BE2C (cell line): ENCODE measurements around the gene MRPS10.
"Not testable (repeated sequence)": the region's sequence is repeated elsewhere in the genome, so short reads cannot be mapped to it uniquely, and the experiment has no call there.

Experiments
- DNase-seq: peaks from one replicate; pipeline ENCODE4 v3.0.0-alpha.2; 2020
- H3K27me3 ChIP-seq: fragments of 250-450 bp; sonication (Bioruptor Pico); 2 replicates; pipeline ENCODE4 v1.5.1; 2020; ENCODE audit warnings: mild to moderate bottlenecking
- H3K36me3 ChIP-seq: fragments of 250-450 bp; sonication (Bioruptor Pico); 2 replicates; pipeline ENCODE4 v1.5.1; 2020; ENCODE audit warnings: mild to moderate bottlenecking
- H3K4me1 ChIP-seq: fragments of 250-450 bp; sonication (Bioruptor Pico); 2 replicates; pipeline ENCODE4 v1.5.1; 2020
- H3K4me3 ChIP-seq: 2 replicates; pipeline ENCODE4 v1.5.1; 2011; ENCODE audit warnings: low read depth, low read length
- H3K9me3 ChIP-seq: fragments of 250-450 bp; sonication (Bioruptor Pico); 2 replicates; pipeline ENCODE4 v1.5.1; 2020
- TF ChIP-seq, protein P1 (sequence below): IDR thresholded peaks from 2 replicates; pipeline ENCODE4 v1.5.1; 2012; ENCODE audit warnings: mild to moderate bottlenecking, low read depth, low read length

MRPS10 gene

GRCh38 chr6:42210551-42210950, 7.1 kb downstream of the MRPS10 start:
- H3K27me3 ChIP-seq, result no peaks in the 10 kb centered on the region

GRCh38 chr6:42207559-42207958, 10.1 kb downstream of the MRPS10 start:
- not testable (repeated sequence) for DNase-seq
- H3K36me3 ChIP-seq, result peaks cover 57% of the 10 kb centered on the region

More at GRCh38 chr6:42210551-42210950, 7.1 kb downstream of the MRPS10 start:
- TF ChIP-seq, protein P1, sequence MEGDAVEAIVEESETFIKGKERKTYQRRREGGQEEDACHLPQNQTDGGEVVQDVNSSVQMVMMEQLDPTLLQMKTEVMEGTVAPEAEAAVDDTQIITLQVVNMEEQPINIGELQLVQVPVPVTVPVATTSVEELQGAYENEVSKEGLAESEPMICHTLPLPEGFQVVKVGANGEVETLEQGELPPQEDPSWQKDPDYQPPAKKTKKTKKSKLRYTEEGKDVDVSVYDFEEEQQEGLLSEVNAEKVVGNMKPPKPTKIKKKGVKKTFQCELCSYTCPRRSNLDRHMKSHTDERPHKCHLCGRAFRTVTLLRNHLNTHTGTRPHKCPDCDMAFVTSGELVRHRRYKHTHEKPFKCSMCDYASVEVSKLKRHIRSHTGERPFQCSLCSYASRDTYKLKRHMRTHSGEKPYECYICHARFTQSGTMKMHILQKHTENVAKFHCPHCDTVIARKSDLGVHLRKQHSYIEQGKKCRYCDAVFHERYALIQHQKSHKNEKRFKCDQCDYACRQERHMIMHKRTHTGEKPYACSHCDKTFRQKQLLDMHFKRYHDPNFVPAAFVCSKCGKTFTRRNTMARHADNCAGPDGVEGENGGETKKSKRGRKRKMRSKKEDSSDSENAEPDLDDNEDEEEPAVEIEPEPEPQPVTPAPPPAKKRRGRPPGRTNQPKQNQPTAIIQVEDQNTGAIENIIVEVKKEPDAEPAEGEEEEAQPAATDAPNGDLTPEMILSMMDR, result no peak
- DNase-seq, result no peak
- H3K4me1 ChIP-seq, result no peaks in the 10 kb centered on the region
- peaks cover 68% of the 10 kb centered on the region for H3K36me3 ChIP-seq
- no peak overlapping the region for H3K4me3 ChIP-seq
- no peaks in the 10 kb centered on the region for H3K9me3 ChIP-seq

DNA sequence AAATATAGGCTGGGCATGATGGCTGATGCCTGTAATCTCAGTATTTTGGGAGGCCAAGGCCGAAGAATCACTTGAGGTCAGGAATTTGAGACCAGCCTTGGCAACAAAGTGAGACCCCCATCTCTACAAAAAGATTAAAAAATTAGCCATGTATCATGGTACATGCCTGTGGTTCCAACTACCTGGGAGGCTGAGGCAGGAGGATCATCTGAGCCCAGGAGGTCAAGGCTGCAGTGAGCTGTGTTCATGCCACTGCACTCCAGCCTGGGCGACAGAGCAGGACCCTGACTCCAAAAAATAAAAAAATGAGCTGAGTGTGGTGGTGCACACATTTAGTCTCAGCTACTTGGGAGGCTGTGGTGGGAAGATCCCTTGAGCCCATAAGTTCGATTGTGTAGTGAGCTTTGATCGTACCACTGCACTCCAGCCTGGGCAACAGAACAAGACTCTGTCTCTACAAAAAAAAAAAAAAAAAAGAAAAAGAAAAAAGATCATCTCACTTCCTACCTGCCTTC, 12.8 kb downstream of the MRPS10 start:
- Histone ChIP-seq H3K27me3 (no peaks in the 10 kb centered on the region), H3K4me1 (no peaks in the 10 kb centered on the region; the same call in 1 of the 2 replicates), H3K4me3 (no peak overlapping the region), H3K9me3 (no peaks in the 10 kb centered on the region), H3K36me3 (peaks cover 35% of the 10 kb centered on the region)
- DNase-seq, result no peak
- TF ChIP-seq, protein P1, result no peak

More at GRCh38 chr6:42207559-42207958, 10.1 kb downstream of the MRPS10 start:
- not testable (repeated sequence) for H3K4me1 ChIP-seq, H3K27me3 ChIP-seq, H3K4me3 ChIP-seq, H3K9me3 ChIP-seq

DNA sequence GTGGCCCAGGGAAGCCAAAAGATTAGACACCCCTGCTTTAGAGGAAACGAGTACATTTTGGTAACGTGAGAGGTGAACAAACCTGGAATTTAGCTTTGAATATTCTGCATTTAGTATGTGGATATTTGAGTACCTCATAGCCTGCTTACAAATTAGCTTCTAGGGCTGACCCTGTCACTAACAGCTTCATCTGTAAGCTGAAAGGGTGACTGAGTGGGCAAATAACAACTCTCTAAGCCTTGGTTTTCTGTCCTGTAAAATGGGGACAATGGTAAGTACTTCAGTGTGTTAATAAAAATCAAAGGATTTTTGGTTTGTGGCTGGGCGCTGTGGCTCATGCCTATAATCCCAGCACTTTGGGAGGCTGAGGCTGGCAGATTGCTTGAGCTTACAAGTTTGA, 14.5 kb downstream of the MRPS10 start:
- H3K4me3 ChIP-seq, result no peak overlapping the region
- peaks cover 18% of the 10 kb centered on the region for H3K36me3 ChIP-seq
- H3K9me3 ChIP-seq, result no peaks in the 10 kb centered on the region; the same call in 1 of the 2 replicates
- H3K27me3 ChIP-seq, result no peaks in the 10 kb centered on the region
- TF ChIP-seq, protein P1, result no peak
- no peak for DNase-seq
- H3K4me1 ChIP-seq, result no peaks in the 10 kb centered on the region; the same call in none of the 2 replicates

DNA sequence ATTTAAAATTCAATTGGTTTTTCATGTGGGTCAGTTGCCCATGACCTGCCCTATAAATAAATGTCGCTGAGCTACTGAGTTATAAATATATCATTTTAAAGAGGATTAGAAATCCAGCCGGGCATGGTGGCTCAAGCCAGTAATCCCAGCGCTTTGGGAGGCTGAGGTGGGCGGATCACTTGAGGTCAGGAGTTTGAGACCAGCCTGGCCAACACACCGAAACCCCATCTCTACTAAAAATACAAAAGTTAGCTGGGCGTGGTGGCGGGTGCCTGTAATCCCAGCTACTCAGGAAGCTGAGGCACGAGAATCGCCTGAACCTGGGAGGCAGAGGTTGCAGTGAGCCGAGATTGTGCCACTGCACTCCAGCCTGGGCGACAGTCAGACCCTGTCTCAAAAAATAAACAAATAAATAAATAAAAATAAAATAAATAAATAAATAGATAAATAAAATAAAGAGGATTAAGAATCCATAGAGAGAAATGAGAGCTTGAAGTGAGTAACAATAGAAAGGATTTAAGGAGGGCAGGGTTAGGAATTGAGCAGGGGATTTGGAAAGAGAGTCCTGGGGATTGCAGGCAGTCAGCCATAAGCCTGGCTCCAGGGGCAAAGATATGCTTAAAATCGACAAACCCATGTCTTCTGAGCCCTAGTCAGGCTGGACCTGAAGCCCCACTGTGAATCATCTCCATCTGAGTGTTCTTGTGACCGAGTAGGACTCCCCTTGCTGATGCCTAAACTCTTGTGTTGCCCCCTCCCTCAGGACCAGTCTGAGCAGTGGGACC, 15.3 kb downstream of the MRPS10 start:
- not testable (repeated sequence) for DNase-seq, H3K9me3 ChIP-seq, H3K4me3 ChIP-seq, H3K27me3 ChIP-seq, H3K4me1 ChIP-seq
- H3K36me3 ChIP-seq, result peaks cover 13% of the 10 kb centered on the region

GRCh38 chr6:42201382-42201781, 16.3 kb downstream of the MRPS10 start:
- H3K4me3 ChIP-seq, result no peak overlapping the region
- H3K27me3 ChIP-seq, result no peaks in the 10 kb centered on the region
- DNase-seq, result no peak
- TF ChIP-seq, protein P1, result no peak
- no peaks in the 10 kb centered on the region; the same call in 1 of the 2 replicates for H3K9me3 ChIP-seq
- H3K36me3 ChIP-seq, result peaks cover 9% of the 10 kb centered on the region
- H3K4me1 ChIP-seq, result no peaks in the 10 kb centered on the region; the same call in none of the 2 replicates

DNA sequence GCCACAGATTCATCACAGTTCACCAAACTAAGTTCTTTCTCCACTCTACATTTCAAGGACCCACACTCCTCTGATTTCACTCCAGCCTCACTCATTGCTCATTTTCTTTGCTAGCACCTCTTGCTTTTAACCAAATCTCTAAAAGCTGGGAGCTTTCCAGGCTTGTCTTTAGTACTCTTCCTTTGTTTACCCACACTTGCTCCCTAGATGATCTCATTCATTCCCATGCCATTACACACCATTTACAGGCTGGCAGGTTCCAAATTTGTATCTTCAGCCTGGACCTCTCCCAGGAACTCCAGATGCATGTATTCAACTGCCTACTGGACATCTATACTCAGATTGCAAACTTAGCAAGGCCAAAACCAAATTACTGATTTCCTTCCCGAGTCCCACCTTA, 17.6 kb downstream of the MRPS10 start:
- TF ChIP-seq, protein P1, result no peak
- H3K36me3 ChIP-seq, result peaks cover 3% of the 10 kb centered on the region; the same call in 1 of the 2 replicates
- H3K9me3 ChIP-seq, result no peaks in the 10 kb centered on the region; the same call in 1 of the 2 replicates
- no peaks in the 10 kb centered on the region for H3K27me3 ChIP-seq
- no peaks in the 10 kb centered on the region; the same call in none of the 2 replicates for H3K4me1 ChIP-seq
- no peak for DNase-seq
- H3K4me3 ChIP-seq, result no peak overlapping the region
